ENCODE measurements around the gene PLXNA4.
"Not testable (repeated sequence)": the region's sequence is repeated elsewhere in the genome, so short reads cannot be mapped to it uniquely, and the experiment has no call there.

The PLXNA4 gene

DNA sequence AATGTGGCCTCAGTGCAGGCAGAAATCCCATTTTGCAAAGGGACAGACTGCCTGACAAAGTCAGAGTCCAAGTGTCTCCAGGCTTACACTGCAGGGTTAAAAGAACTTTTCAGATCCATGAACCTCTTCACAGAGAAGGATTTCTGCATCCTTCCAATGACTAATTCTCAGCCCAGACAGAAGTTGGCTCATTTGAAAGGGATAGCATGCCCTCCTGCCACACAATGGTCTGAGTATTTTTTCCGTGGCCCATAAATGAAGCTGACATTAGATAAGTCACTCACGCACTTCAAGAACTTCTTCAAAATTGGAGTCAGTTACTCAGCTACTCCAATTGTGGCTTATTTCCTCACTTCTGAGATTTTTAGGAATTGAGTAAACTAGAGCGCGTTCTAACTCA is 170.2 kb downstream of the PLXNA4 start:
- DNase-seq, result no peak

DNA sequence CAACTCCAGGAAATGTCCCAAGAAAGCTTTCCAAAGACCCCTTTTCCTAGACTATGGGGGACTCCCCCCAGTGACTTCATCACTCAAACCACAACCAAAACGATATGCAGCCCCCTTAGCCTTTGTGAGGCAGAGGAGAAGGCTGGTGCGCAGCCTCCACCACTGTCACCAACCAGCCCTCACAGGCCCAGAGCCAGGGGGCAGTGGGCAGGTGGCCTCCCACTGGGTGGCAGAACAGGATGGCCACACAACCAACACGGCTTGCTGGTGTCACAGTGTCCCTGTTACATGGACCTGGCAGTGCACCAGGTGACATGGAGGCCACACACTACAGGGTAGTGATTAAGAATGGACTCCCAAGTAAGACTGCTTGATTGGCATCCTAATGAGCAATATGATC is 172.0 kb downstream of the PLXNA4 start:
- DNase-seq, result no peak

DNA sequence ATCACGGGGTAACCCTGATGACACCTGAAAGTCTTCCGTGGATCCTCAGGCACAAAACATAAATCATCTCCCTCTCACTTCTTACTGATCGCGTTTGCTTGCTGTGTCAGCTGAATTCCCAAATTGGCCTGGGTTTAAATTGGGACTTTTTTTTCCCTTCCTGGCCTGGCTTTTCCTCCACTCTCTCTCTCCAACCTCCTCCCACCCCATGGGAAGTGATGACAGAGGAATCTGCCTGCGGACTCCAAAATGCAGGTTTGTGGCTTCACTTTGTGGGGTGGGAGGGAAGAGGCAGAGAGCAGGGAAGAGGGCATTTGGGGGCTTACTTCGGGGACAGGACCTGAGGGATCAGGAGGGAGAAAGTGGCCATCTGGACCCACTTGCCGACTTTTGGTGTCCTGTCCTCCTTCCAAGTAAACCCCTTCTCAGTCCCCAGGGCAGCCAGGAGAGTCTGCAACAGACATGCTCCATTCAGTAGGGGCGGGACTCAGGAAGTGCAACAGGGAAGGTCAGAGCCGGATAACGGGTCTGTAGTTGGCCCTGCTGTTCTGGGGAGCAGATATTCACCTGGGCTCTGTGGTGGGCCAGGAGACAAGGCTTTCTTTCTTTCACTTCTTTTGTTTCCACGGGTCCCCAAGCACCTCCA is 172.7 kb downstream of the PLXNA4 start:
- no peak for DNase-seq

DNA sequence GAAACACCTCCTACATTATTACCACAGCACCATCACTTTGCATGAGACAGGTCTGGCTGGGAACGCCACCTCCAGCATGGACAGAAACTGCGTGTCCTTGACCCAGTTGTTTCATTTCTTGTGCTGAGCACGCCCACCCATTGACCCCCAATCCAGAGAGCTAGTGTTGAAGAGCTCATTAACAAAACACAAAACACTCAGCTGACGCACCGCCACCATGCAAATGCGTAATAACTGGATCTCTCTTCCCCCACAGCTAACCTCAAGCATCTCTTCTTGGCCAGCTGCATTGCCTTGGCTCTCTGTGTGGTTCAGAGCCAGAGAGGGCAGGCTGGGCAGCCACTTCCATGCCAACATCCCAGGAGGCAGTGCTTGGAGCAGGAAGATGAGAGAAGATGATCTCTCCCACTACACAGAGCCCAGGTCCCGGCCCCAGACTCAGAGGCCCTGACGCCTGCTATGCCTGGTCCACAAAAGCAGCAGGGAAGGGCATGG is 173.5 kb downstream of the PLXNA4 start:
- no peak for DNase-seq

DNA sequence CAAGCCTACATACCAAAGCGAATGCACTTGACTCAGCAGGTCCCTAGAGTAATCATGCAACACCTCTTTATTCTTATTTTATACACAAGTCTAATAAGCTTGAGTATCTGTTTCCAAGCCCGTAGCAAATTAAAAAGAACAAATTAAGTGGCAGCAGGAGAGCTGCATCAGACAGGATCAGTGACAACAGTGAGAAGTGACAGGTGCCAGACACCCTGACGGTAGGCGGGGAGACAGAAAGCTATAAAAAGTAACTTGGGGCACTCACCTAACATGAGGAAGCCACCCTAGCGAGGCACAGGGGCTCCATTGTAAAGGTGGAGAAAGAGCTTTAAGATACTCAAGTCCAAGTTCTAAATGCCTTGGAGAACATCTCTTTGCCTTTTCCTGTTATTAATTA is 174.2 kb downstream of the PLXNA4 start:
- DNase-seq, result no peak

DNA sequence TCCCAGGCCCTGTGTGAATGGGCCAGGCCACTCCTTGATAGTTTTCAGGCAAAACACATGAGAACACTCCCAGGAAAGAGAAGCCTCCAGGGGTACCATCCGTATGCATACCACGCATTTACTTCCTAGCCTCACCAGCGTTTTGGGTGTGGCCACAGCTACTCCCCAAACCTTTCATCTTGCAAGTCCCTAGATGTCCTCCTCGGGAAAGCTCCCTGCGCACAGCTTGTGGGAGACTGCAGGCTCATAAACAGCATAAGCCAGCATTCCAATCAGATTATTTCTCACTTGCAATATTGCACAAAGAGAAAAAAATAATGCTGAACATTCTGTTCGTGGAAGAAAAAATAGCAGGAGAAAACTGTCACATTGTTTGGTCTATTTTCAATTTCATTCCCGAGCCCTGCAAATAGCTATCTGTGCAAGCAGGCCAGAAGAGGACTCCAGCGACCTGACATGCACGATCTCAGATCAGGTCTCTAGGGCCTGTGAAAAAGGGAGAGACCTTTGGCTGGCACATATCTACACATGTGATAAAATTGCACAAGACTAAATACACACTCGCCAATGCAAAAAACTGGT is 175.6 kb downstream of the PLXNA4 start:
- DNase-seq, result no peak

DNA sequence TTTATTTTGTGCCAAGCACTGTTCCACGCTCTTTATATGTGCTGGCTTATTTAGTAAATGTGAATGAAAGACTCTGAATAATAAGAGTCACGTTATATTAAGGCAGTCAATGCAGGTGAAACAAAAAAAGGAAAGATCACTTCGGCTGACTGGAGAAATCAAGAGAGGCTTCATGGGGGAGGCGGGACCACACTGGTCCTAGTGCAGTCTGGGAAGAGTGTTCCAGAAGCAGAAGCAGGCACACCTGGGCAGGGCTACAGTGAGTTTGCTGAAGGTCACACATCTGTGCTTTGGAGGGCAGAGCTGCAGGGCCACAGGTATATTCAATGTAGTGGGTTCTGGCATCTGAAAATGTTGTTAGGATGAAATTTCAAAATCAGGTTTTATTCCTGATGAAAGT is 176.9 kb downstream of the PLXNA4 start:
- DNase-seq, result no peak

DNA sequence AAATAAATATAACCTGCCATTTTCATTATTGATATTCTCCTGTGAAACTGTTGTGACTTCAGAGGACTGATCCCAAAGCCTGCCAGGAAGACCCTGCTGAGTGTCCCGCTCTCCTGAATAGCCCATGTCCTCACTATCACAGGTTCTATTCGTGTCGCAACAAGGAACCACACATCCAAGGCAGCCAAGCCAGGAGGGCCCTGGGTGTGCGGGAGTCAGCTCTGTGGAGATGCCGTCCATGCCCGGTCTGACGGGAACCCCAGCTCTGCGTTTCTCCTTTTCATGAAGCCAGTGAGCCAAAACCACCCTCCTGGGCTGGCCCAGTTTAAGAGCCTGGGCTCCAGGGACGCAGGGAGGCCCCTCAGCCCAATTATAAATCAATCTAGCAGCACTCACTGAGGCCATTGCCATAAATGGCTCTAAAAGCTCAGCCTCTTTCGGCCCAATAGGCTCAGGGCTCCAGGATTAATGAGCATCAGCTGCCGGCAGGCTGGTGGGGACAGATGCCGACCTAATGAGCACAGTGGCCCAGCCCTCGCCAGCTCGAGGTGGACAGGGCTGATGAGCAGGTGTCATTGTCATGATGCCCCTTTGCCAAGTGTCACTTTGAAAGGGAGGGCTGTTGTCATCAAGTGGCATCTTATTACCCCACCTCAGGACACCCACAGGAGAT is 177.9 kb downstream of the PLXNA4 start:
- no peak for DNase-seq

DNA sequence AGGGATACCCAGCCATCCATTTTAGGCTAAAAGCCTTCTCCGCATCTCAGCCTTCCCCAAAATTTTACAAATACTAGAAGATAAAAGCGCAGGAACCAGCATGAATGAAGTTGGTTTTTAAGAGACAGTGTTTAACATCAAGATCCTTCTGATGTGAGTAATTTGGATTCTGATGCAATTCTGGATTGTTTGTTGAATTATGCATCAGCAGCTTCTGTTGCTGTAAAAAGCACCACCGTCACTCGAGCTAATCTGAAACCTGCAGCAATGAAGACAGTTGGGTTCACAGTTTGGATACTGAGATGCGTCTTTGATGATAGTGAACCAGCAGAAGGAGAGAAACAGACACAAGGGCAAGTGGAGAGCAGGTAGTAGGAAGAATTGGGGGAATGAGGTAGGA is 179.2 kb downstream of the PLXNA4 start:
- no peak for DNase-seq

DNA sequence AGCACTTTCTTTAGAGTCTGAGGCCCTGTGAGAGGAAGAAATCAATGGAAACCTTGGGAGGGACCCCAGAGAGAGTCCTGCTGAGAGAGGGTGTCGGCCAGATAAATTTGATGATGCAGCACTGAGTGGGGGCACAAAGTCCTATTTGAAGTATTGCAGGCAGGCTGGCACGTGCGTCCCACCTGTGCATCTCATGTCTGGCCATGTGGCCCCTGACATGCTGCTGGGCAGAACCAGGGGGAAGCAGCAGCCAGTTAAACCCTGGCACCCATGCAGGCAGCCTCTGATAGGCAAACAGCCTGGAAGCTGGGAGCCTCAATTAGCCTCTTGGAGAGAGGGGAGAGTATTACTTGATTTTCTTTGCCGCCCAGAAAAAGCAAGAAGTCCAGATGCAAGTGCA is 180.9 kb downstream of the PLXNA4 start:
- no peak for DNase-seq

DNA sequence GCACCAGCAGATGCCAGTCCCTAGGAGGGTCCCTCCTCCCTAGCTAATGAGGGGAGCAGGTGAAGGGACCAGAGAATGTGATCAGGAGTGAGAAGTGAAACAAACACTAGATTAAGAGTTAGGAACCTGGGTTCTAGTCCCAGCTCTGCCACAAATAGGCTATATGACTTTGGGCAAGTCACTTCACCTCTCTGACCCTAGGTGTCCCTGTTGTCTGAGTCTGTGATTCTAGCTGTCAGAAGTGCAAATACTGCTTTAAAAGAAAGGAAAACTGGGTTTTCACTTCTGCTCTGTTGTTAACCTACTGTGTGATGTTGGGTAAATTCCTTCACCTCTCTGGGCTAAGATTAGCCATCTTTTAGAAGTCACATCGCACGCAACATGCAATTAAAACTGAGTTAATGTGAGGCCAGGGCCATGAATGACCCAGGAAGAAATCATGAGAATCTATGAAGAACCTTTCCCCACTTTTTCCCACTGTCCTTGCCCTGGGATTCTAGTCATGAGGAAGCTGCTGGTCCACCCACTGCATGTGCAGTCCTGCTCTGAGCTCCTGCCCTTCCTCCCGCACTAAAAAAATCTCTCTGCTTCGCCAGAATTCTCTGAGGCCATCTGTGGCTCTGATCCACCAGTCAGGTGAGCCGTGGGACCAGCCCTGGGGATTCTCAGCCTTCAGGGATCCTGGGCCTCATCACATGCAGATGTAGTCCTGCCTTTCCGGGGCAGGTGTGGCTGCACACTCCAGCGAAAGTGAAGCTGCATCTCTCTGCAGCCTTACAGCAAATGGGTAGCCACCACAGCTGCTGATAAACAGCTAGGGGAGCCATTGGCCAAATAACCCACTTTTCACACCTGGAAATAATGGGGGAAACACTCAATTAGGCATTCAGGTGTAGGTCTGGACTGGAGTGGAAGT is 181.7 kb downstream of the PLXNA4 start:
- DNase-seq, result peak; percentile 33

DNA sequence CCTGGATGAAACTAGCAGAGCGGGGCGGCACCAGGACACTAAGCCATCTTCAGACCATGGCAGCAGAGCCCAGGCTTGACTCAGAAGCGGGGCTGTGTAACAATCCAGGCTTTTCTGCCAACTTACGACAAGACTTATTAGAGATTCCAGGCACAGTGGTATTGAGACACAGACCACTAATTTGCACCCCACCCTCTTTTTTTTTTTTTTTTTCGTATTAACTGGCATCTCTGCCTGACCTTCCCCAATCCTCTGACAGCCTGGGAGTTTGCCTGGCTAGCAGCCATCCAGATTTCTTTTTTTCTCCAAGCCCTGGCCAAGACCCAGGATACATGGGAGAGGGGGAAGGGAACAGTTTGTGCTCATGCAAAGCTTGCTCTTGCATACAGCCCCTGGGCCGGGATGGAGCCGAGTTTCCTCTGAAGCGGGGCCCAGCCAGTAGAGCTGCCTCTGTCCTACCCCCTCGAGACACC is 182.4 kb downstream of the PLXNA4 start:
- no peak for DNase-seq

DNA sequence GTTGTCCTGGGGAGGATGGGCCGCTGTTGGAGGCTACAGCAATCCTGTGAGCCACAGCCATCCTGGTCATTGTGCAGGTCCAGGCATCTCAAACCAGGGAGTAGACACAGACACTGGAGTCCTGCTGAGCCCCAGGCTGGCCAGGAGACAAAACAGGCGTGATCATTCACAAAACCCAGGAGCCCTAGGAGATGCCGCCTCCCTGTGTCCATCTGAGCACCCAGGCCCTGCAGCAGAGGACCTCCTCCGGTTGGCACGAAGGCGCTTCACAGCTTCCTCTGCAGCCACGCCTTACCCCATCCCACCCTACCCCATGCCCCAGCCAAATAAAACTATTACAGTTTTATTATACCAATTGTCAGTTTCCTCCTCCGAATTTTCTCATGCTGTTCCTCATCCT is 183.6 kb downstream of the PLXNA4 start:
- DNase-seq, result no peak

DNA sequence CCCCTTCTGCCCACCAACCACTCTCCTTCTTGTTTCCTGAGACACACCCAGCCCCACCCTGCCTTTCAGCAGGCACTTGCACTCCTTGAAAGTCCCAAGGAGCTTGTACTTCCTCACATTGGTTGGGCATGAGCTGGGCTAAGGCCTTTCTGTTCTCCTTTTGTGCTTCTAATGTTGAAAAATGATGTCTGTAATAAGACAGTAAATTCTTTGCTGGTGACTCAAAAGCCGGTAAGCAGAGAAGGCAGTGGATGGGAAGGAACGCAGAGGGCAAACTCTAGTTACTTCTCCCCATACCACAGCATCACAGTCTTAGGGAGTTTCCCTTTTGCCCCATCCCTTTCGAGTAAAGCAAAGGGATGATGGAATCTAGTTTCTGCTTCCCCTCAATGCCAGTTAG is 185.6 kb downstream of the PLXNA4 start:
- DNase-seq, result no peak

DNA sequence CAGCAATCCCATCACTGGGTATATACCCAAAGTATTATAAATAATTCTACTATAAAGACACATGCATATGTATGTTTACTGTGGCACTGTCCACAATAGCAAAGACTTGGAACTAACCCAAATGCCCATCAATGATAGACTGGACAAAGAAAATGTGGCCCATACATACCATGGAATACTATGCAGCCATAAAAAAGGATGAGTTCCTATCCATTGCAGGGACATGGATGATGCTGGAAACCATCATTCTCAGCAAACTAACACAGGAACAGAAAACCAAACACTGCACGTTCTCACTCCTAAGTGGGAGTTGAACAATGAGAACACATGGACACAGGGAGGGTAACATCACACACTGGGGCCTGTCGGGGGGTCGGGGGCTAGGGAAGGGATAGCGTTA is 186.2 kb downstream of the PLXNA4 start:
- DNase-seq, result not testable (repeated sequence)

DNA sequence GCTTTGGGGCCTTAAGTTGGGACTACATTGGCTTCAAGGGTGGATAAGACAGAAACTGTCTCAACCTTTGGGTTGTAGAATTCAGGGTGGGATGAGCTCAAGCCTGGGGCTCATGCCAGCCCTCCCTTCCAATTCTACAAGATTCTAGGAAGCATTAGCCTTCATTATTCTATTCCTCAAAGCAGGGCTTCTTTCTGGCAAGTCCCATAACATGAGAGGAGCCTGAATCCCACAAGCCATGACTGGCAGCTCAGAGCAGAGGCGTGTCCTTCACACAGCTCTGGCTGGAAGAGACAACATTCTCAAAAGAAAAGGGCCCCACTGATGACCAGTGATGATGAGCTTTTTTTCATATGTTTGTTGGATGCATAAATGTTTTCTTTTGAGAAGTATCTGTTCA is 187.6 kb downstream of the PLXNA4 start:
- no peak for DNase-seq

DNA sequence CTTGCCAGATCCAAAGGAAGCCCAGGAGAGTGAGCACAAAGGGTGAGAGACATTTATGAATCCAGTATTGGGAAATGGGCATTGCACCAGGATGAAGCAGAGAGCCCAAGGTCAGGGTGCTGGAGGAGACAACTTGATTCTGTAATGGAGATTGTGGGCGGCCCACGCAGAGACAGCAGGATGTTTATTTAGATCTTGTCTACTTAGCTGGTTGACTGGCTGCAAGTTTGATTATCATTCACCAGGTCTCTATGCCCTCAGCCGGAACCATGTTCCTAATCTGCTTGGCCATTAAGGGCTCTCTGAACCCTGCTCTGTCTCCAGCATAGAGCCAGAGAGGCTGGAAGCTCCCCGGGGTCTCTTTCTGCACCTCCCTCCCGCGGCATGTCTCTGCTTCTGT is 188.7 kb downstream of the PLXNA4 start:
- DNase-seq, result no peak

DNA sequence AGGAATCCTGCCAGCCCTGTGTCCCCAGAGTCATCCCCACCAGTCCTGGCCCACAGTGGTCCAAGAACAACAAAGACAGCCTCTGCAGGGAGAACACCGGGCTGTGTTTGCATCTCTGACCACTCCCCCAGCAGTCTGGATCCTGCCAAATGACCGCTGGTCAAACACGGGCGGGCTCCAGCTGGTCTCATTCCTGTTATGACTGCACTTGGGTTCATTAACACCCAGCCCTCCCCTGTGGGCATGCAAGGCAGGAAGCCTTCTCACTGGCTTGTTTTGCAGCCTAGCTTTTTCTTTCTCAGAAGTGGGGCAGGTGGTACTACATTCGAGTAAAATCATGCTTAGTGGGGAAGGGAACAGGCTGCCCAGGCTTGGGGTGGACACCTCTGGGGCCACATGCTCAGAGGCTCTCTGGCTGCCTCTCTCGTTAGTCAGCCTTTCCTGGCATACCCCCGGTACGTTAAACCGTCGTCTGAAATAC is 190.0 kb downstream of the PLXNA4 start:
- DNase-seq, result no peak

DNA sequence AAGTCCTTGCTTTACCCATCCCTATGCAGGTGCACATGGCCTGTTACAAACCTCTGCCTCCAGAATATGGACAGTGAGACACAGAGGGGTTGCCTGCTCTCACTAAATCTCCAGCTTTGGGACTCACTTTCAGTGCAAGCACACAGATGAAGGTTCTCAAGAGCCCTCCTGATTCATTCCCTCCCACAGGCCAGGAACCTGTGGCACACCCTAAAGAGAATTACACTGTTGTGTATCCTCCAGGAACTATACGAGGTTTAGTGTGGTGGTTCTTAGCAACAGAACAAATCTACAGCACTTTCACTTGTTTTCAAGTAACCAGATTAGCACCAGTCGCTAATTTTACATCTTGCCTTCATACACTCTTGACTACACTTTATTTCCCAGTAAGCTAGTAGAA is 192.3 kb downstream of the PLXNA4 start:
- no peak for DNase-seq

DNA sequence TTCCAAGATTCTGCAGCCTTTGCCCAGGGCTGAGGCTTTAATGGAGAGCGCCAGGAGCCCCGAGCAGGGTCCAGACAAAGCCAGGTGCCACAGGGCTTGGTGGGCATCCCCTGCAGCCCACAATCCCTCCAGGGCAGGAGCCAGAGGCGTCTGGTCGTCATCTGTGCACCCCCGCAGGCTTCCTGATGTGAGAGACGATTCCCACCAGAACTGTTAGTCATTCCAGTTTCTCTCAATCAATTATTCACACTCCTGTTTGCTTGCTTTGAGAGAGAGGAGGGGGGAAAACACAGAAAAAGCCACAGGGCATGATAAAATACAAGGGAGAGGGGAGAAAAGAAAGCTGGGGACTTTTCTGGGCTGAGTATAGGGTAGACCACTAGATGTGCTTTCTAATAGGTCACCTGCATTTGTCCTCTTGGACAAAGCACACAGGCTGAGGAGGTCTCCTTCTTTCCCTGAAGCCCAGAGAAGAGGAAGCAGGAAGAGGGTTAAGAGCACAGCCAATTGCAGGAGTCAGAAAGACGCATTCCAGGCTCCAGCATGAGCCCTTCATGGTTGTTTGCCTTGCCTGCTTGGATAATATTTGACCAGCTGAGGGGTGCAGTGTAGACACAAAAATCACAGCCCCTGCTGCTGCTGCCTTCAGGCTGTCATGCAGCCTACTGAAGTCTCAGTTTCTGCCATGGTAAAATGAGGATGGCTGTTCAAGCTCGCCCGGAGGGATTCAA is 194.4 kb downstream of the PLXNA4 start:
- DNase-seq, result no peak

DNA sequence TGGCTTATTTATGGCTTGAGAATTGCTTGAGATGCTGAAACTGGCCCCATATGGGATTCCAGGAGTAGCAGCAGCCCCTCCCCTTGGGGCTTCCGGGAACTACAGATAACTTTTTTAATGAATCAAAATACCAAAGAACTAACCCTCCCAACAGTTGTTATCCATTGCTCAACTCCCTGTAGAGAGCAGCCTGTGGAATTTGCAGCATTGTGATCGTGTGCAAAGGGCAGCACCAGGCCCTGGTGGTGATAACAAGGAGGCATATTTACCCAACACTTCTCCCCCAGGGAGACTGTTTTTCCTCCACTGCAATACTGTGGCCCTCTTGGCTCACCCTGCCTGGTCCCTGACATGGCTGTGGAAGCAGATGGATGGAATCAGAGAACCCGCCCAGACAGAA is 196.2 kb downstream of the PLXNA4 start:
- no peak for DNase-seq

DNA sequence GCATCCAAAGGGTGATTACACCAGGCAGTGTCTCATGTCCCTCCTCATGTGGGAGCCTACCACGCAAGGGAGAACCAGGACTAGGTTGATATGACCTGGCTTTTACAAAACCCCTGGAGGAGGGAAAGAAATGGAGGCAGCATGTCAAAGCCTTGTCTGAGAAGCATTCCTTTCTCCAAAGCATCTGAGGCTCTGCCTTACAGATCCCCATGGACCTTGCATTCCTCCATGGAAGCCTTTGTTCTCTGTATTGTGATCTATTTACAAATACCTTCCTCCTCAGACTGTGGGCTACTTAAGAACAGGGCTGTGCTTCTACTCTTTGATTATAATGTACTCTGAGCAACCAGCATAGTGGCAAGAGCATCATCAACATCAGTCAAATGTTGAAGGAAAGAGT is 197.0 kb downstream of the PLXNA4 start:
- DNase-seq, result no peak

Measured in OCI-M1 (cell line).